Liver (tissue), 9 donors: ENCODE measurements around the gene KLHL24. TPM values are rescaled to one million over a fixed set of nuclear protein-coding genes. Genes with fewer than 3 reads are reported as not detected.
A peak's percentile ranks its signal among the peaks of the same experiment; 100 is the strongest.

Experiments used
- DNase-seq: peaks from one replicate; pipeline ENCODE4 v3.0.0-alpha.2; 2017; ENCODE audit warnings: low spot score
- H3K27ac ChIP-seq, 2 donors: one replicate each; pipeline ENCODE4 v1.7.0; 2013; ENCODE audit warnings: inconsistent platforms in 2 of 2, low read length in 2 of 2, control low read depth in 1 of 2, low read depth in 1 of 2, mild to moderate bottlenecking in 1 of 2
- H3K27me3 ChIP-seq, 4 donors: one replicate each; pipeline versions ENCODE4 v1.6.1 to v1.7.0; 2013; ENCODE audit warnings: low read length in 3 of 4, inconsistent platforms in 1 of 4, mild to moderate bottlenecking in 1 of 4, moderate library complexity in 1 of 4; ENCODE audit not compliant: control insufficient read depth in 4 of 4, insufficient read depth in 4 of 4
- H3K36me3 ChIP-seq, 4 donors: one replicate each; pipeline versions ENCODE4 v1.6.1 to v1.7.0; 2013; ENCODE audit warnings: low read length in 3 of 4, mild to moderate bottlenecking in 3 of 4, low read depth in 1 of 4, moderate library complexity in 1 of 4; ENCODE audit not compliant: control insufficient read depth in 4 of 4, insufficient read depth in 3 of 4
- H3K4me1 ChIP-seq, 4 donors: one replicate each; pipeline versions ENCODE4 v1.6.1 to v1.7.0; 2013; ENCODE audit warnings: low read length in 3 of 4, mild to moderate bottlenecking in 3 of 4, moderate library complexity in 1 of 4; ENCODE audit not compliant: control insufficient read depth in 4 of 4, insufficient read depth in 4 of 4
- H3K4me3 ChIP-seq, 3 donors: one replicate each; pipeline versions ENCODE4 v1.6.1 to v1.7.0; 2013; ENCODE audit warnings: low read length in 3 of 3, control low read depth in 1 of 3, low read depth in 1 of 3, mild to moderate bottlenecking in 1 of 3
- H3K9ac ChIP-seq, 2 donors: one replicate each; pipeline ENCODE4 v1.7.0; 2013; ENCODE audit warnings: low read length in 2 of 2, mild to moderate bottlenecking in 2 of 2, moderate library complexity in 2 of 2, control low read depth in 1 of 2, low read depth in 1 of 2
- H3K9me3 ChIP-seq, 4 donors: one replicate each; pipeline versions ENCODE4 v1.6.1 to v1.7.0; 2013; ENCODE audit warnings: low read length in 3 of 4; ENCODE audit not compliant: control insufficient read depth in 4 of 4
- EGR1 ChIP-seq, 2 donors: IDR thresholded peaks; 2 replicates each; pipeline ENCODE4 v1.6.1; 2016 to 2018; ENCODE audit warnings: antibody characterized with exemption in 2 of 2, low read depth in 2 of 2
- FOXA1 ChIP-seq: IDR thresholded peaks from 2 replicates; pipeline ENCODE4 v1.6.1; 2016; ENCODE audit warnings: antibody characterized with exemption
- FOXA2 ChIP-seq: IDR thresholded peaks from 2 replicates; pipeline ENCODE4 v1.6.1; 2016; ENCODE audit warnings: antibody characterized with exemption
- GABPA ChIP-seq, 2 donors: IDR thresholded peaks in 1 of 2; conservative IDR thresholded peaks in 1 of 2; 2 replicates each; pipeline ENCODE4 v1.6.1; 2016; ENCODE audit warnings: antibody characterized with exemption in 2 of 2, mild to moderate bottlenecking in 1 of 2, moderate library complexity in 1 of 2
- HNF4A ChIP-seq, 2 donors: conservative IDR thresholded peaks; 2 replicates each; pipeline ENCODE4 v1.6.1; 2016; ENCODE audit warnings: antibody characterized with exemption in 2 of 2, mild to moderate bottlenecking in 2 of 2
- HNF4G ChIP-seq: IDR thresholded peaks from 2 replicates; pipeline ENCODE4 v1.6.1; 2016; ENCODE audit warnings: antibody characterized with exemption
- JUND ChIP-seq, 2 donors: IDR thresholded peaks; 2 replicates each; pipeline ENCODE4 v1.6.1; 2016; ENCODE audit warnings: antibody characterized with exemption in 2 of 2
- NR2F2 ChIP-seq: IDR thresholded peaks from 2 replicates; pipeline ENCODE4 v1.6.1; 2016; ENCODE audit warnings: antibody characterized with exemption
- RAD21 ChIP-seq, 2 donors: IDR thresholded peaks; 2 replicates each; pipeline ENCODE4 v1.6.1; 2016; ENCODE audit warnings: antibody characterized with exemption in 2 of 2, mild to moderate bottlenecking in 2 of 2
- RXRA ChIP-seq, 2 donors: IDR thresholded peaks; 2 replicates each; pipeline ENCODE4 v1.6.1; 2017 to 2018; ENCODE audit warnings: antibody characterized with exemption in 2 of 2, mild to moderate bottlenecking in 1 of 2
- SP1 ChIP-seq: IDR thresholded peaks from 2 replicates; pipeline ENCODE4 v1.6.1; 2018; ENCODE audit warnings: antibody characterized with exemption, mild to moderate bottlenecking
- TAF1 ChIP-seq: conservative IDR thresholded peaks from 2 replicates; pipeline ENCODE4 v1.6.1; 2016; ENCODE audit warnings: antibody characterized with exemption, mild to moderate bottlenecking
- YY1 ChIP-seq: IDR thresholded peaks from 2 replicates; pipeline ENCODE4 v1.6.1; 2016; ENCODE audit warnings: antibody characterized with exemption, mild to moderate bottlenecking
- WGBS: extraction: QIAGEN DNeasy Blood & Tissue Kit; methylation state at CpG from one replicate; pipeline ENCODE4 v1.1.7; 2013; 5-methylcytosine and 5-hydroxymethylcytosine counted together
- polyA plus RNA-seq, 2 donors: library from polyadenylated mRNA; stranded (reverse) in 1 of 2; unstranded in 1 of 2; fragments of 200-250 nt in 1 of 2; fragments of >200 nt in 1 of 2; fragmentation: Nextera tagmentation in 1 of 2; extraction: Ambion mirVana in 1 of 2; gene quantifications; one replicate each; pipeline versions ENCODE4 v1.2.1 to v1.2.3, GENCODE V29; 2013 to 2015
- total RNA-seq, 2 donors: library from RNA; depleted of rRNA; stranded (reverse); fragments of >200 nt; gene quantifications; one replicate each; pipeline ENCODE4 v1.2.3, GENCODE V29; 2014
- TF ChIP-seq, protein P1 (sequence below): IDR thresholded peaks from 2 replicates; pipeline ENCODE4 v1.6.1; 2016; ENCODE audit warnings: antibody characterized with exemption, mild to moderate bottlenecking
- TF ChIP-seq, protein P2 (sequence below): IDR thresholded peaks from 2 replicates; pipeline ENCODE4 v1.6.1; 2016; ENCODE audit warnings: antibody characterized with exemption
- TF ChIP-seq, protein P3 (sequence below): IDR thresholded peaks from 2 replicates; pipeline ENCODE4 v1.6.1; 2016; ENCODE audit warnings: antibody characterized with exemption
- TF ChIP-seq, protein P4 (sequence below): fragments of 150-350 bp; IDR thresholded peaks from 2 replicates; pipeline ENCODE4 v1.5.1; 2017; ENCODE audit warnings: improper control_type of control experiment, low read depth, low read length; ENCODE audit not compliant: missing input control
- donor health status: healthy.
- donor health status: healthy.
- donor health status: healthy.
- donor health status: healthy.
- donor health status: healthy.

KLHL24 gene
- total and polyA plus RNA-seq, 4 donors: 6.4 to 81.8 (median 18.4) TPM

DNA sequence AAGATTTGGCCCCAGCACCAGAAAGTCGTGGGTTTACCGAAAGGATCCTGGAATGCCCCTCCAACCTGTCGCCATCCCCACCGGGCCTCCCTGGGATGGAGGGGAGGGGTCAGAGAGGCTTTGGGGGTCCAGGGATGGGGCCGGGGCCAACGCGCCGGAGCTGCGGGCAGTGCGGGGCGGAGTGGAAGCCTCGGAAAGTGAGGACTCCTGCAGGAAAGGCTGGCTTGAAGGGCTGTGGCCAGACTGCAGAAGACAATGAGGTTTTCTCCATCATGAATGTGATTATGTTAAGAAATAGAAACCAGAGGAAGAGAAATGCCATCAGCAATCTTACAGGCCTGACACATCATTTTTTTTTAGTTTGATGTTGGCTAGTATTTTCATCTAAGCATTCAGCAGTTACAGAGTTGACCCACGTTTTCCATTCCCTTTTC lies 62.9 kb downstream of the KLHL24 start (continued):
- TF ChIP-seq HNF4A (conservative IDR thresholded peaks at IDR 0.05) (no peak), RAD21 (IDR thresholded peaks at IDR 0.05) (no peak), JUND (IDR thresholded peaks at IDR 0.05) (no peak)

DNA sequence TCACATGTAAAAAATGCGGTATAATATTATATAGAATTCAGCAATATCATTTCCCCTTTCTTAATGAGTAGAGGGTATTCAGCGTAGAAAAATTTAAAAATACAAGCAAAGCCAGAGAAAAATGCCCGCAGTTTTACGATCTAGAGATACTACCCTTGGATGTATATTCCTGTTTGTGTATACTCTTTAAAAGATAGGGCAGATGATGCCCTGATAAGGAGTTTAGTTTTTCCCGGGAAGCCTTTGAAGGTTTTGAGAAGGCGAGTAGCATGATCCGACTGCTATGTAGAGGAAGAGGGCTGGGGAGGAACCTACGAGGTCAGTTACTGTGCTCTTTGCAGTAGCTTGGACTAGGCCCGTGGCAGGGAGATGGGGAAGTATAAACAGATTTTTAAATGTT lies 63.3 kb downstream of the KLHL24 start:
- peaks cover 0 to 4% (median 3%) of the 10 kb centered on the region in 4 donors for H3K4me1 ChIP-seq
- 44% methylated on average over 9 of the region's 9 CpGs for WGBS
- peak overlapping the region in 1 of 2 donors; percentile 56 for H3K9ac ChIP-seq
- TF ChIP-seq EGR1 (IDR thresholded peaks at IDR 0.05; ENCODE audit: low read depth in 2 of 2): no peak
- TF ChIP-seq FOXA1: no peak
- no peak for TF ChIP-seq SP1
- TF ChIP-seq RXRA (IDR thresholded peaks at IDR 0.05): no peak
- TF ChIP-seq, protein P1, sequence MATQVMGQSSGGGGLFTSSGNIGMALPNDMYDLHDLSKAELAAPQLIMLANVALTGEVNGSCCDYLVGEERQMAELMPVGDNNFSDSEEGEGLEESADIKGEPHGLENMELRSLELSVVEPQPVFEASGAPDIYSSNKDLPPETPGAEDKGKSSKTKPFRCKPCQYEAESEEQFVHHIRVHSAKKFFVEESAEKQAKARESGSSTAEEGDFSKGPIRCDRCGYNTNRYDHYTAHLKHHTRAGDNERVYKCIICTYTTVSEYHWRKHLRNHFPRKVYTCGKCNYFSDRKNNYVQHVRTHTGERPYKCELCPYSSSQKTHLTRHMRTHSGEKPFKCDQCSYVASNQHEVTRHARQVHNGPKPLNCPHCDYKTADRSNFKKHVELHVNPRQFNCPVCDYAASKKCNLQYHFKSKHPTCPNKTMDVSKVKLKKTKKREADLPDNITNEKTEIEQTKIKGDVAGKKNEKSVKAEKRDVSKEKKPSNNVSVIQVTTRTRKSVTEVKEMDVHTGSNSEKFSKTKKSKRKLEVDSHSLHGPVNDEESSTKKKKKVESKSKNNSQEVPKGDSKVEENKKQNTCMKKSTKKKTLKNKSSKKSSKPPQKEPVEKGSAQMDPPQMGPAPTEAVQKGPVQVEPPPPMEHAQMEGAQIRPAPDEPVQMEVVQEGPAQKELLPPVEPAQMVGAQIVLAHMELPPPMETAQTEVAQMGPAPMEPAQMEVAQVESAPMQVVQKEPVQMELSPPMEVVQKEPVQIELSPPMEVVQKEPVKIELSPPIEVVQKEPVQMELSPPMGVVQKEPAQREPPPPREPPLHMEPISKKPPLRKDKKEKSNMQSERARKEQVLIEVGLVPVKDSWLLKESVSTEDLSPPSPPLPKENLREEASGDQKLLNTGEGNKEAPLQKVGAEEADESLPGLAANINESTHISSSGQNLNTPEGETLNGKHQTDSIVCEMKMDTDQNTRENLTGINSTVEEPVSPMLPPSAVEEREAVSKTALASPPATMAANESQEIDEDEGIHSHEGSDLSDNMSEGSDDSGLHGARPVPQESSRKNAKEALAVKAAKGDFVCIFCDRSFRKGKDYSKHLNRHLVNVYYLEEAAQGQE: no peak
- no peak for TF ChIP-seq HNF4G
- TF ChIP-seq, protein P2, sequence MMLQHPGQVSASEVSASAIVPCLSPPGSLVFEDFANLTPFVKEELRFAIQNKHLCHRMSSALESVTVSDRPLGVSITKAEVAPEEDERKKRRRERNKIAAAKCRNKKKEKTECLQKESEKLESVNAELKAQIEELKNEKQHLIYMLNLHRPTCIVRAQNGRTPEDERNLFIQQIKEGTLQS: no peak
- no peak for TF ChIP-seq YY1
- TF ChIP-seq GABPA (IDR thresholded peaks at IDR 0.05 in 1 of 2, conservative IDR thresholded peaks at IDR 0.05 in 1 of 2): no peak
- TF ChIP-seq FOXA2: no peak
- TF ChIP-seq NR2F2: no peak
- TF ChIP-seq RAD21 (IDR thresholded peaks at IDR 0.05): no peak
- TF ChIP-seq HNF4A (conservative IDR thresholded peaks at IDR 0.05): no peak
- TF ChIP-seq, protein P3, sequence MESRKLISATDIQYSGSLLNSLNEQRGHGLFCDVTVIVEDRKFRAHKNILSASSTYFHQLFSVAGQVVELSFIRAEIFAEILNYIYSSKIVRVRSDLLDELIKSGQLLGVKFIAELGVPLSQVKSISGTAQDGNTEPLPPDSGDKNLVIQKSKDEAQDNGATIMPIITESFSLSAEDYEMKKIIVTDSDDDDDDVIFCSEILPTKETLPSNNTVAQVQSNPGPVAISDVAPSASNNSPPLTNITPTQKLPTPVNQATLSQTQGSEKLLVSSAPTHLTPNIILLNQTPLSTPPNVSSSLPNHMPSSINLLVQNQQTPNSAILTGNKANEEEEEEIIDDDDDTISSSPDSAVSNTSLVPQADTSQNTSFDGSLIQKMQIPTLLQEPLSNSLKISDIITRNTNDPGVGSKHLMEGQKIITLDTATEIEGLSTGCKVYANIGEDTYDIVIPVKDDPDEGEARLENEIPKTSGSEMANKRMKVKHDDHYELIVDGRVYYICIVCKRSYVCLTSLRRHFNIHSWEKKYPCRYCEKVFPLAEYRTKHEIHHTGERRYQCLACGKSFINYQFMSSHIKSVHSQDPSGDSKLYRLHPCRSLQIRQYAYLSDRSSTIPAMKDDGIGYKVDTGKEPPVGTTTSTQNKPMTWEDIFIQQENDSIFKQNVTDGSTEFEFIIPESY: no peak
- DNase-seq: no peak
- H3K27me3 ChIP-seq: no peaks in the 10 kb centered on the region
- H3K27ac ChIP-seq: peak overlapping the region; percentile 68 to 72
- H3K9me3 ChIP-seq: no peaks in the 10 kb centered on the region
- peak overlapping the region in 2 of 3 donors; percentile 43 to 100 for H3K4me3 ChIP-seq
- H3K36me3 ChIP-seq: no peaks in the 10 kb centered on the region

DNA sequence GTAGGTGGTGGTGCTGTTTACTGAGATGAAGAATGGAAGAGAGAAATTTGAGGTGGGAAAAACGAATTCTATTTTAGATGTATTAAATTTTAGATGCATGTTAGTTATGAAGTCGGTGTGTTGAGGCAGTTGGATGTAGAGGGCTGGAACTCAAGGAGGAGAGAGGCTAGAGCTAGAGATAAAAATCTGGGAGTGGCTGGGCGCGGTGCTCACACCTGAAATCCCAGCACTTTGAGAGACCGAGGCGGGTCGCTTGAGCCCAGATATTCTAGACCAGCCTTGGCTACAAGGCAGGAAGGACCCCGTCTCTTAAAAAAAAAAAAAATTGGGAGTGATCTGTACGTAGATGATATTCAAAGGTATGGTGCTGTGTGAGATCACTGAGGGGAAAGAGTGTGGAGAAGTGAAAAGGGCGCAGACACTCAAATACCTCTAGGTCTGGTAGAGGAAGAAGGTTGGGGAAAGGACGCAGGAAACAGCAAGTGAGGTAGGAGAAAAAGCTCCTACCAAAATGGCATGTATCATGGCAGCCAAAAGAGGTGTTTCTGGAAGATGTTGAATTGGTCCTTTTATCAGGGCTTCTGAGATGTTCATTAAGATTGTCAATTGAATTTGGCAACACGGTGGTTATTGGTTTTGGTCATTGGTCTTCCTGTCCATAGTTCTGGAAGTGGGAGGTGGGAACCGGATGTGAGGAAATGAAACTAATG lies 64.0 kb downstream of the KLHL24 start:
- Histone ChIP-seq H3K9me3 (no peaks in the 10 kb centered on the region), H3K4me3 (peak overlapping the region in 1 of 3 donors; percentile 100), H3K4me1 (peaks cover 0 to 4% (median 3%) of the 10 kb centered on the region in 4 donors), H3K9ac (no peak overlapping the region), H3K27ac (peak overlapping the region; percentile 68 to 72), H3K27me3 (no peaks in the 10 kb centered on the region), H3K36me3 (no peaks in the 10 kb centered on the region)
- 75% methylated on average over 13 of the region's 13 CpGs for WGBS
- no peak for DNase-seq
- TF ChIP-seq JUND (IDR thresholded peaks at IDR 0.05) (no peak), EGR1 (IDR thresholded peaks at IDR 0.05; ENCODE audit: low read depth in 2 of 2) (no peak), TAF1 (no peak), FOXA2 (no peak), HNF4G (no peak), RAD21 (IDR thresholded peaks at IDR 0.05) (no peak)
- TF ChIP-seq, protein P1: no peak
- TF ChIP-seq, protein P4, sequence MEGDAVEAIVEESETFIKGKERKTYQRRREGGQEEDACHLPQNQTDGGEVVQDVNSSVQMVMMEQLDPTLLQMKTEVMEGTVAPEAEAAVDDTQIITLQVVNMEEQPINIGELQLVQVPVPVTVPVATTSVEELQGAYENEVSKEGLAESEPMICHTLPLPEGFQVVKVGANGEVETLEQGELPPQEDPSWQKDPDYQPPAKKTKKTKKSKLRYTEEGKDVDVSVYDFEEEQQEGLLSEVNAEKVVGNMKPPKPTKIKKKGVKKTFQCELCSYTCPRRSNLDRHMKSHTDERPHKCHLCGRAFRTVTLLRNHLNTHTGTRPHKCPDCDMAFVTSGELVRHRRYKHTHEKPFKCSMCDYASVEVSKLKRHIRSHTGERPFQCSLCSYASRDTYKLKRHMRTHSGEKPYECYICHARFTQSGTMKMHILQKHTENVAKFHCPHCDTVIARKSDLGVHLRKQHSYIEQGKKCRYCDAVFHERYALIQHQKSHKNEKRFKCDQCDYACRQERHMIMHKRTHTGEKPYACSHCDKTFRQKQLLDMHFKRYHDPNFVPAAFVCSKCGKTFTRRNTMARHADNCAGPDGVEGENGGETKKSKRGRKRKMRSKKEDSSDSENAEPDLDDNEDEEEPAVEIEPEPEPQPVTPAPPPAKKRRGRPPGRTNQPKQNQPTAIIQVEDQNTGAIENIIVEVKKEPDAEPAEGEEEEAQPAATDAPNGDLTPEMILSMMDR: no peak
